ENCODE measurements around the gene AMELX.

GRCh38 chrX:11329021-11329420 lies 35.8 kb downstream of the AMELX start:
- TF ChIP-seq, protein P1, sequence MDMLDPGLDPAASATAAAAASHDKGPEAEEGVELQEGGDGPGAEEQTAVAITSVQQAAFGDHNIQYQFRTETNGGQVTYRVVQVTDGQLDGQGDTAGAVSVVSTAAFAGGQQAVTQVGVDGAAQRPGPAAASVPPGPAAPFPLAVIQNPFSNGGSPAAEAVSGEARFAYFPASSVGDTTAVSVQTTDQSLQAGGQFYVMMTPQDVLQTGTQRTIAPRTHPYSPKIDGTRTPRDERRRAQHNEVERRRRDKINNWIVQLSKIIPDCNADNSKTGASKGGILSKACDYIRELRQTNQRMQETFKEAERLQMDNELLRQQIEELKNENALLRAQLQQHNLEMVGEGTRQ (IDR thresholded peaks at IDR 0.05; ENCODE audit: low read depth, low read length), result no peak
- TF ChIP-seq, protein P1 (CRISPR knock-in tag; IDR thresholded peaks at IDR 0.05; ENCODE audit: borderline replicate concordance), result no peak
- no peak for TF ChIP-seq EP300 (IDR thresholded peaks at IDR 0.05; ENCODE audit: low read depth in 2 of 2, low read length in 2 of 2)
- TF ChIP-seq EP300 (CRISPR knock-in tag; IDR thresholded peaks at IDR 0.05; ENCODE audit: borderline replicate concordance), result no peak
- TF ChIP-seq CTCF (CRISPR knock-in tag; IDR thresholded peaks at IDR 0.05), result no peak
- no peak for TF ChIP-seq EZH2 (conservative IDR thresholded peaks at IDR 0.05; ENCODE audit: low read depth, low read length)
- TF ChIP-seq ZBTB1 (CRISPR knock-in tag; IDR thresholded peaks at IDR 0.05; ENCODE audit: borderline replicate concordance), result no peak
- TF ChIP-seq MAZ (IDR thresholded peaks at IDR 0.05; ENCODE audit: borderline replicate concordance, low read depth, low read length), result no peak
- no peak for TF ChIP-seq MAZ (CRISPR knock-in tag; IDR thresholded peaks at IDR 0.05; ENCODE audit: low read depth)
- TF ChIP-seq SIN3A (IDR thresholded peaks at IDR 0.05; ENCODE audit: borderline replicate concordance, low read depth, low read length), result no peak
- no peak for TF ChIP-seq RFX5 (IDR thresholded peaks at IDR 0.05; ENCODE audit: low read depth, low read length)
- TF ChIP-seq, protein P2, sequence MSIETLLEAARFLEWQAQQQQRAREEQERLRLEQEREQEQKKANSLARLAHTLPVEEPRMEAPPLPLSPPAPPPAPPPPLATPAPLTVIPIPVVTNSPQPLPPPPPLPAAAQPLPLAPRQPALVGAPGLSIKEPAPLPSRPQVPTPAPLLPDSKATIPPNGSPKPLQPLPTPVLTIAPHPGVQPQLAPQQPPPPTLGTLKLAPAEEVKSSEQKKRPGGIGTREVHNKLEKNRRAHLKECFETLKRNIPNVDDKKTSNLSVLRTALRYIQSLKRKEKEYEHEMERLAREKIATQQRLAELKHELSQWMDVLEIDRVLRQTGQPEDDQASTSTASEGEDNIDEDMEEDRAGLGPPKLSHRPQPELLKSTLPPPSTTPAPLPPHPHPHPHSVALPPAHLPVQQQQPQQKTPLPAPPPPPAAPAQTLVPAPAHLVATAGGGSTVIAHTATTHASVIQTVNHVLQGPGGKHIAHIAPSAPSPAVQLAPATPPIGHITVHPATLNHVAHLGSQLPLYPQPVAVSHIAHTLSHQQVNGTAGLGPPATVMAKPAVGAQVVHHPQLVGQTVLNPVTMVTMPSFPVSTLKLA (IDR thresholded peaks at IDR 0.05), result no peak
- TF ChIP-seq CBX1 (IDR thresholded peaks at IDR 0.05; ENCODE audit: low read depth), result no peak
